Ishikawa (cell line): Measurements from ENCODE around the gene DOC2A.

ENCODE experiments used
- CEBPB ChIP-seq: IDR thresholded peaks from 2 replicates; pipeline ENCODE4 v1.6.1; 2012
- CREB1 ChIP-seq: IDR thresholded peaks from 2 replicates; pipeline ENCODE4 v1.6.1; 2012; ENCODE audit warnings: low read depth
- EGR1 ChIP-seq: IDR thresholded peaks from 2 replicates; pipeline ENCODE4 v1.6.1; 2012
- EP300 ChIP-seq: IDR thresholded peaks from 2 replicates; pipeline ENCODE4 v1.6.1; 2012; ENCODE audit warnings: borderline replicate concordance
- FOXM1 ChIP-seq: IDR thresholded peaks from 2 replicates; pipeline ENCODE4 v1.6.1; 2012; ENCODE audit warnings: low read depth, borderline replicate concordance
- MAX ChIP-seq: IDR thresholded peaks from 2 replicates; pipeline ENCODE4 v1.6.1; 2012
- NFIC ChIP-seq: IDR thresholded peaks from 2 replicates; pipeline ENCODE4 v1.6.1; 2012
- RAD21 ChIP-seq: IDR thresholded peaks from 2 replicates; pipeline ENCODE4 v1.6.1; 2012; ENCODE audit warnings: low read depth
- REST ChIP-seq: IDR thresholded peaks from 2 replicates; pipeline ENCODE4 v1.6.1; 2012; ENCODE audit warnings: low read depth, mild to moderate bottlenecking
- TAF1 ChIP-seq: IDR thresholded peaks from 2 replicates; pipeline ENCODE4 v1.6.1; 2012; ENCODE audit warnings: low read depth, mild to moderate bottlenecking
- TCF12 ChIP-seq: IDR thresholded peaks from 2 replicates; pipeline ENCODE4 v1.6.1; 2012; ENCODE audit warnings: low read depth
- TEAD4 ChIP-seq: IDR thresholded peaks from 2 replicates; pipeline ENCODE4 v1.6.1; 2012
- USF1 ChIP-seq: IDR thresholded peaks from 2 replicates; pipeline ENCODE4 v1.6.1; 2012
- YY1 ChIP-seq: IDR thresholded peaks from 2 replicates; pipeline ENCODE4 v1.6.1; 2012; ENCODE audit warnings: low read depth
- ZBTB7A ChIP-seq: IDR thresholded peaks from 2 replicates; pipeline ENCODE4 v1.6.1; 2012; ENCODE audit warnings: low read depth

Gene DOC2A

GRCh38 chr16:29990883-29991570, 19.8 kb downstream of the DOC2A start:
- TF ChIP-seq MAX (no peak), TEAD4 (no peak), EGR1 (no peak), EP300 (no peak), RAD21 (no peak), YY1 (no peak), REST (no peak), NFIC (no peak), CREB1 (no peak)

- TF ChIP-seq EP300, result no peak
- TF ChIP-seq CREB1, result no peak
- TF ChIP-seq YY1, result no peak
- no peak for TF ChIP-seq NFIC
- TF ChIP-seq MAX, result no peak
- TF ChIP-seq REST, result no peak
- no peak for TF ChIP-seq TEAD4
- no peak for TF ChIP-seq USF1
- TF ChIP-seq RAD21, result no peak
- no peak for TF ChIP-seq TAF1
- TF ChIP-seq ZBTB7A, result no peak
- no peak for TF ChIP-seq CEBPB
These were observed 20.8 kb downstream of the DOC2A start for GRCh38 chr16:29990034-29990433.

- TF ChIP-seq EGR1 (no peak), REST (no peak), TCF12 (no peak), NFIC (no peak), FOXM1 (no peak), CEBPB (no peak)
These were observed 21.5 kb downstream of the DOC2A start for GRCh38 chr16:29989111-29989858.

- TF ChIP-seq EGR1, result no peak
- TF ChIP-seq TCF12, result no peak
- TF ChIP-seq CEBPB, result no peak
- no peak for TF ChIP-seq CREB1
- no peak for TF ChIP-seq ZBTB7A
- TF ChIP-seq EP300, result no peak
- no peak for TF ChIP-seq MAX
- TF ChIP-seq YY1, result no peak
- no peak for TF ChIP-seq FOXM1
- no peak for TF ChIP-seq RAD21
- no peak for TF ChIP-seq USF1
- TF ChIP-seq TAF1, result no peak
- TF ChIP-seq REST, result no peak
- no peak for TF ChIP-seq TEAD4
- TF ChIP-seq NFIC, result no peak
These were observed 22.3 kb downstream of the DOC2A start for GRCh38 chr16:29988346-29989075.
